ENCODE results near the gene FBN2.
"Not testable (repeated sequence)": the region's sequence is repeated elsewhere in the genome, so short reads cannot be mapped to it uniquely, and the experiment has no call there.

The FBN2 gene

GRCh38 chr5:128475693-128476092 lies 62.4 kb downstream of the FBN2 start:
- no peak for DNase-seq

- DNase-seq: no peak
Measured at GRCh38 chr5:128472919-128473318, 65.1 kb downstream of the FBN2 start.

- DNase-seq: no peak
Measured at GRCh38 chr5:128472036-128472435, 66.0 kb downstream of the FBN2 start.

- DNase-seq: no peak
Measured at GRCh38 chr5:128470663-128471062, 67.4 kb downstream of the FBN2 start.

GRCh38 chr5:128469912-128470311 lies 68.1 kb downstream of the FBN2 start:
- no peak for DNase-seq

- DNase-seq: no peak
Measured at GRCh38 chr5:128466980-128467379, 71.1 kb downstream of the FBN2 start.

- no peak for DNase-seq
Measured at GRCh38 chr5:128466554-128466953, 71.5 kb downstream of the FBN2 start.

- no peak for DNase-seq
Measured at GRCh38 chr5:128464596-128464995, 73.4 kb downstream of the FBN2 start.

GRCh38 chr5:128462330-128462729 lies 75.7 kb downstream of the FBN2 start:
- no peak for DNase-seq

- not testable (repeated sequence) for DNase-seq
Measured at GRCh38 chr5:128457147-128457915, 80.7 kb downstream of the FBN2 start.

- no peak for DNase-seq
Measured at GRCh38 chr5:128455841-128456361, 82.1 kb downstream of the FBN2 start.

- no peak for DNase-seq
Measured at GRCh38 chr5:128453121-128453520, 84.9 kb downstream of the FBN2 start.

GRCh38 chr5:128447224-128447623 lies 90.8 kb downstream of the FBN2 start:
- not testable (repeated sequence) for DNase-seq

- no peak for DNase-seq
Measured at GRCh38 chr5:128441941-128442350, 96.1 kb downstream of the FBN2 start.

GRCh38 chr5:128441165-128441564 lies 96.9 kb downstream of the FBN2 start:
- no peak for DNase-seq

- DNase-seq: no peak
Measured at GRCh38 chr5:128436749-128437188, 101.3 kb downstream of the FBN2 start.

GRCh38 chr5:128435861-128436260 lies 102.2 kb downstream of the FBN2 start:
- no peak for DNase-seq

- DNase-seq: no peak
Measured at GRCh38 chr5:128434993-128435392, 103.1 kb downstream of the FBN2 start.

GRCh38 chr5:128432913-128433440 lies 105.1 kb downstream of the FBN2 start:
- DNase-seq: no peak

GRCh38 chr5:128427921-128428320 lies 110.1 kb downstream of the FBN2 start:
- no peak for DNase-seq

- no peak for DNase-seq
Measured at GRCh38 chr5:128426090-128426534, 111.9 kb downstream of the FBN2 start.

- DNase-seq: no peak
Measured at GRCh38 chr5:128424646-128425045, 113.4 kb downstream of the FBN2 start.

GRCh38 chr5:128422612-128423011 lies 115.4 kb downstream of the FBN2 start:
- DNase-seq: no peak

- no peak for DNase-seq
Measured at GRCh38 chr5:128414469-128414868, 123.6 kb downstream of the FBN2 start.

Measured in stimulated activated naive CD4-positive, alpha-beta T cell (primary cell).